ENCODE data around the gene SREBF2. TPM values are rescaled to one million over a fixed set of nuclear protein-coding genes. Genes with fewer than 3 reads are reported as not detected.
"Not testable (repeated sequence)": the region's sequence is repeated elsewhere in the genome, so short reads cannot be mapped to it uniquely, and the experiment has no call there.

Gene SREBF2
- total and polyA plus RNA-seq, 4 experiments from 2014 or later = 14.5 to 112 (median 66.3) TPM

GRCh38 chr22:41831383-41831782, 1.5 kb upstream of the SREBF2 start:
- Histone ChIP-seq H3K4me3 (ENCODE audit: low read length in 2 of 2) (no peak overlapping the region), H3K4me1 (ENCODE audit: insufficient read depth, low read length) (peaks cover 26% of the 10 kb centered on the region), H3K27ac (ENCODE audit: low read depth, low read length) (no peak overlapping the region), H3K27me3 (ENCODE audit: insufficient read depth, low read length) (no peaks in the 10 kb centered on the region), H3K36me3 (ENCODE audit: insufficient read depth, low read length) (peaks cover 6% of the 10 kb centered on the region), H3K9me3 (ENCODE audit: control insufficient read depth in 1 of 2, low read length in 2 of 2) (no peaks in the 10 kb centered on the region)
- intact Hi-C loops (cut with micrococcal nuclease) = no loop called here
- peak overlapping the region in 6 of 8 donors; percentile 33 to 97 (median 92) for H3K4me3 Mint-ChIP-seq
- DNase-seq = no peak
- no peaks in the 10 kb centered on the region for H3K27me3 Mint-ChIP-seq
- POLR2A ChIA-PET (ENCODE audit: partially characterized antibody) = interaction anchor here (0.7 to 6.2 kb wide), 15 partner anchors 8 to 880 kb away, joined by 3 to 139 read pairs (median 8); partner anchors contain the start of genes CCDC134, CENPM, NDUFA6 and PHETA2
- peak overlapping the region; percentile 98 to 100 (median 99) for H3K27ac Mint-ChIP-seq
- no peaks in the 10 kb centered on the region for H3K9me3 Mint-ChIP-seq
- peaks cover 3 to 20% of the 10 kb centered on the region in 2 donors for H3K36me3 Mint-ChIP-seq
- H3K4me1 Mint-ChIP-seq = peaks cover 15 to 40% (median 25%) of the 10 kb centered on the region in 4 donors
- CTCF ChIA-PET (ENCODE audit: partially characterized antibody) = interaction anchor here (1.0 to 3.3 kb wide), 7 partner anchors 21 to 133 kb away, joined by 3 to 18 read pairs (median 4); partner anchors contain the start of genes CCDC134, MEI1 and TNFRSF13C

GRCh38 chr22:41831828-41832552, 915 bp upstream of the SREBF2 start:
- H3K36me3 Mint-ChIP-seq = peaks cover 8 to 26% of the 10 kb centered on the region in 2 donors
- peaks cover 20 to 46% (median 30%) of the 10 kb centered on the region in 4 donors for H3K4me1 Mint-ChIP-seq

GRCh38 chr22:41833369-41834004, 582 bp downstream of the SREBF2 start:
- intact Hi-C loops (cut with micrococcal nuclease) = loop anchor here (1.0 kb wide), 2 partner anchors 24 to 107 kb away; no protein-coding TSS in a partner anchor
- Histone ChIP-seq H3K27me3 (ENCODE audit: insufficient read depth, low read length) (no peaks in the 10 kb centered on the region), H3K4me3 (ENCODE audit: low read length in 2 of 2) (peak overlapping the region; percentile 19 to 93), H3K27ac (ENCODE audit: low read depth, low read length) (peak overlapping the region; percentile 84), H3K9me3 (ENCODE audit: control insufficient read depth in 1 of 2, low read length in 2 of 2) (no peaks in the 10 kb centered on the region), H3K36me3 (ENCODE audit: insufficient read depth, low read length) (peaks cover 11% of the 10 kb centered on the region), H3K4me1 (ENCODE audit: insufficient read depth, low read length) (peaks cover 26% of the 10 kb centered on the region)
- ChIA-PET CTCF (ENCODE audit: partially characterized antibody) (interaction anchor here (1.3 to 3.3 kb wide), 6 partner anchors 11 to 107 kb away, joined by 5 to 18 read pairs (median 8); partner anchors contain the start of gene CCDC134), POLR2A (ENCODE audit: partially characterized antibody) (interaction anchor here (0.6 to 6.2 kb wide), 37 partner anchors 9 to 782 kb away, joined by 3 to 139 read pairs (median 6); partner anchors contain the start of genes CCDC134, CENPM, MEI1 and NDUFA6)
- DNase-seq = peak; percentile 37 to 59 (median 51)
- Mint-ChIP-seq H3K4me1 (peaks cover 25 to 52% (median 36%) of the 10 kb centered on the region in 4 donors), H3K27me3 (no peaks in the 10 kb centered on the region), H3K27ac (peak overlapping the region; percentile 94 to 99 (median 95)), H3K4me3 (peak overlapping the region; percentile 84 to 97 (median 90)), H3K9me3 (no peaks in the 10 kb centered on the region), H3K36me3 (peaks cover 8 to 24% of the 10 kb centered on the region in 2 donors)

More at GRCh38 chr22:41831828-41832552, 915 bp upstream of the SREBF2 start:
- Histone ChIP-seq H3K4me3 (ENCODE audit: low read length in 2 of 2) (peak overlapping the region; percentile 36 to 93), H3K27ac (ENCODE audit: low read depth, low read length) (peak overlapping the region; percentile 84), H3K36me3 (ENCODE audit: insufficient read depth, low read length) (peaks cover 10% of the 10 kb centered on the region), H3K9me3 (ENCODE audit: control insufficient read depth in 1 of 2, low read length in 2 of 2) (no peaks in the 10 kb centered on the region), H3K4me1 (ENCODE audit: insufficient read depth, low read length) (peaks cover 26% of the 10 kb centered on the region), H3K27me3 (ENCODE audit: insufficient read depth, low read length) (no peaks in the 10 kb centered on the region)
- Mint-ChIP-seq H3K27me3 (no peaks in the 10 kb centered on the region), H3K9me3 (no peaks in the 10 kb centered on the region), H3K27ac (peak overlapping the region; percentile 98 to 100 (median 99)), H3K4me3 (peak overlapping the region; percentile 92 to 97 (median 95))
- no peak for DNase-seq
- ChIA-PET POLR2A (ENCODE audit: partially characterized antibody) (interaction anchor here (0.7 to 6.2 kb wide), 36 partner anchors 9 to 881 kb away, joined by 3 to 139 read pairs (median 6); partner anchors contain the start of genes CCDC134, CENPM, MEI1 and NDUFA6), CTCF (ENCODE audit: partially characterized antibody) (interaction anchor here (1.0 to 3.3 kb wide), 8 partner anchors 10 to 133 kb away, joined by 3 to 18 read pairs (median 4); partner anchors contain the start of genes CCDC134, MEI1 and TNFRSF13C)
- intact Hi-C loops (cut with micrococcal nuclease) = loop anchor here (1.0 kb wide), 2 partner anchors 32 to 83 kb away; partner anchors contain the start of genes CCDC134 and SHISA8

- Mint-ChIP-seq H3K9me3 (no peaks in the 10 kb centered on the region), H3K4me3 (peak overlapping the region; percentile 84 to 97 (median 90)), H3K27ac (peak overlapping the region; percentile 94 to 99 (median 95)), H3K4me1 (peaks cover 31 to 56% (median 43%) of the 10 kb centered on the region in 4 donors), H3K36me3 (peaks cover 8 to 24% of the 10 kb centered on the region in 2 donors), H3K27me3 (no peaks in the 10 kb centered on the region)
- POLR2A ChIA-PET (ENCODE audit: partially characterized antibody) = interaction anchor here (1.3 to 6.2 kb wide), 17 partner anchors 9 to 610 kb away, joined by 3 to 139 read pairs (median 18); partner anchors contain the start of genes CCDC134, CENPM, SNU13 and TNFRSF13C
- peak overlapping the region; percentile 84 for H3K27ac ChIP-seq (ENCODE audit: low read depth, low read length)
- H3K4me1 ChIP-seq (ENCODE audit: insufficient read depth, low read length) = peaks cover 33% of the 10 kb centered on the region
- intact Hi-C loops (cut with micrococcal nuclease) = no loop called here
- no peaks in the 10 kb centered on the region for H3K27me3 ChIP-seq (ENCODE audit: insufficient read depth, low read length)
- H3K36me3 ChIP-seq (ENCODE audit: insufficient read depth, low read length) = peaks cover 11% of the 10 kb centered on the region
- peak overlapping the region; percentile 19 to 93 for H3K4me3 ChIP-seq (ENCODE audit: low read length in 2 of 2)
- H3K9me3 ChIP-seq (ENCODE audit: control insufficient read depth in 1 of 2, low read length in 2 of 2) = no peaks in the 10 kb centered on the region
- DNase-seq = no peak
- CTCF ChIA-PET (ENCODE audit: partially characterized antibody) = interaction anchor here (0.7 to 2.0 kb wide), 4 partner anchors 28 to 106 kb away, joined by 3 to 6 read pairs (median 5); partner anchors contain the start of gene CCDC134
Observed at GRCh38 chr22:41834005-41834944, 1.4 kb downstream of the SREBF2 start.

GRCh38 chr22:41835462-41835861, 2.6 kb downstream of the SREBF2 start:
- H3K27me3 ChIP-seq (ENCODE audit: insufficient read depth, low read length); DNase-seq; intact Hi-C loops (cut with micrococcal nuclease); H3K27ac ChIP-seq (ENCODE audit: low read depth, low read length); H3K27me3 Mint-ChIP-seq; H3K9me3 Mint-ChIP-seq; H3K4me3 ChIP-seq (ENCODE audit: low read length in 2 of 2); H3K9me3 ChIP-seq (ENCODE audit: control insufficient read depth in 1 of 2, low read length in 2 of 2): not testable (repeated sequence)
- Mint-ChIP-seq H3K36me3 (peaks cover 12 to 28% of the 10 kb centered on the region in 2 donors), H3K27ac (peak overlapping the region in 4 of 7 donors; percentile 40 to 59 (median 51)), H3K4me1 (peaks cover 34 to 64% (median 48%) of the 10 kb centered on the region in 4 donors), H3K4me3 (peak overlapping the region in 1 of 8 donors; percentile 6)
- Histone ChIP-seq H3K4me1 (ENCODE audit: insufficient read depth, low read length) (peaks cover 40% of the 10 kb centered on the region), H3K36me3 (ENCODE audit: insufficient read depth, low read length) (peaks cover 11% of the 10 kb centered on the region)
- CTCF ChIA-PET (ENCODE audit: partially characterized antibody) = interaction anchor here (1.1 to 1.4 kb wide), 5 partner anchors 11 to 105 kb away, joined by 3 to 4 read pairs (median 4); no protein-coding TSS in a partner anchor
- POLR2A ChIA-PET (ENCODE audit: partially characterized antibody) = interaction anchor here (1.3 to 6.2 kb wide), 7 partner anchors 22 to 105 kb away, joined by 4 to 139 read pairs (median 42); partner anchors contain the start of genes CCDC134 and TNFRSF13C

GRCh38 chr22:41836551-41836950, 3.6 kb downstream of the SREBF2 start:
- intact Hi-C loops (cut with micrococcal nuclease) = no loop called here
- Histone ChIP-seq H3K27me3 (ENCODE audit: insufficient read depth, low read length) (no peaks in the 10 kb centered on the region), H3K27ac (ENCODE audit: low read depth, low read length) (no peak overlapping the region), H3K4me3 (ENCODE audit: low read length in 2 of 2) (no peak overlapping the region), H3K9me3 (ENCODE audit: control insufficient read depth in 1 of 2, low read length in 2 of 2) (no peaks in the 10 kb centered on the region), H3K36me3 (ENCODE audit: insufficient read depth, low read length) (peaks cover 11% of the 10 kb centered on the region), H3K4me1 (ENCODE audit: insufficient read depth, low read length) (peaks cover 48% of the 10 kb centered on the region)
- DNase-seq = no peak
- Mint-ChIP-seq H3K27ac (peak overlapping the region in 4 of 7 donors; percentile 45 to 74 (median 54)), H3K27me3 (no peaks in the 10 kb centered on the region), H3K36me3 (peaks cover 12 to 30% of the 10 kb centered on the region in 2 donors), H3K9me3 (no peaks in the 10 kb centered on the region), H3K4me3 (no peak overlapping the region), H3K4me1 (peaks cover 41 to 72% (median 57%) of the 10 kb centered on the region in 4 donors)
- POLR2A ChIA-PET (ENCODE audit: partially characterized antibody) = interaction anchor here (1.3 to 6.2 kb wide), 4 partner anchors 20 to 104 kb away, joined by 4 to 98 read pairs (median 28); partner anchors contain the start of gene CCDC134
- CTCF ChIA-PET (ENCODE audit: partially characterized antibody) = interaction anchor here (0.6 to 1.4 kb wide), 5 partner anchors 10 to 104 kb away, joined by 3 to 4 read pairs (median 3); partner anchors contain the start of gene TNFRSF13C

All from CD4-positive, alpha-beta memory T cell (primary cell).